ENCODE measurements around the gene SLC26A9. TPM values are rescaled to one million over a fixed set of nuclear protein-coding genes. Genes with fewer than 3 reads are reported as not detected.

SLC26A9 gene
- total and polyA plus RNA-seq, 10 of the 15 experiments (the other 5 are each of a cell fraction or from before 2014, with no cell fraction given) = 0.09 to 0.40 (median 0.17) TPM

DNA sequence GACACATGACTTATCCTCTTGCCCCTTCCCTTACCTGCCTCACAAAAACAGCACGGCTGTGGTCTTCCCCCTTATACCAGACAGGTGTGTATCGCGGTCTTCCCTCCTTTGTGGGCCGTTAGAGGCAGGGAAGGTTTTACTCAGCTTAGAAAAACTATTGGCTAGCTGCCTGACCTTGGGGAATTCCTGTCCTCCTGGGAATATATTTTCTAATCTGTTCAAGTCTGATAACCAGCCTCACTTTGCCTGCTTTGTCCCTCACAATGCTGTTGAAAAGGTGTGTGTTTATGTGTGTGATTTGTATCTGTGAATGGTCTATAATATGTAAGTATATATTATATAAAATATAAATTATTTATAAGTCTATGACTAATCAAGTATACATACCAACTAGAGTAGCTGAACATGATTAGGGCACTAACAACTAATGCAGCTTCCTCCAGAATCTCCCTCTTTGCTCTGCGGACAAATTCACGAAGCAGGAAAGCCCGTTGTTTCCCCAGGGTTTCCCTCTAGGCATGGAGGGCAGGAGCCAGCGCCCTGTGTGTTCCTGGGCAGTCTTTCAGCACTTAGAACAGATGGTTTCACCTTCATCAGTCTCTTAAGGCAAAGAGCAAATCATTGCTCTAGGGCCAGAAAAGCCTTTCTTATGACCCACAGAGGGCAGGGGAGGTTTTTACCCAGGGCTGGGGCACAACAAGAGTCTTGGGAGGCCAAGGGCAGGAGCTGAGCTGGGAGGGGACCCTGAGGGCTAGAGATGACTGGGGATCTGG is 25.6 kb downstream of the SLC26A9 start:
- no peak overlapping the region for H2AFZ ChIP-seq (ENCODE audit: control insufficient read depth, low read depth, low read length)
- ChIA-PET POLR2A (interaction anchor here (0.7 to 1.2 kb wide), 2 partner anchors 241 to 1595 kb away, joined by 3 read pairs; no protein-coding TSS in a partner anchor), SMC1A (ENCODE audit: uncharacterized antibody, unreplicated experiment) (interaction anchor here (0.7 to 4.8 kb wide), 17 partner anchors 10 to 325 kb away, joined by 3 to 110 read pairs (median 4); partner anchors contain the start of gene ELK4), RAD21 (ENCODE audit: unreplicated experiment) (interaction anchor here (0.6 to 6.2 kb wide), 14 partner anchors 10 to 259 kb away, joined by 3 to 158 read pairs (median 4); no protein-coding TSS in a partner anchor), CTCF (interaction anchor here (0.6 to 8.2 kb wide), 33 partner anchors 10 to 326 kb away, joined by 3 to 230 read pairs (median 5); partner anchors contain the start of gene PM20D1)
- no peaks in the 10 kb centered on the region; the same call in 1 of the 2 replicates for H3K4me1 ChIP-seq (ENCODE audit: control insufficient read depth, insufficient read depth, low read length)
- 0 out of 2 replicates have a peak overlapping the region, but pooled peaks have one; percentile 44 for H3K4me2 ChIP-seq (ENCODE audit: control insufficient read depth, insufficient read depth)
- no peak overlapping the region for H3K4me3 ChIP-seq
- H3K9ac ChIP-seq (ENCODE audit: control insufficient read depth, insufficient read depth, low read length) = no peak overlapping the region
- peaks cover 2 to 5% of the 10 kb centered on the region in 2 experiments; a peak in 2 of 4 replicates for H3K27me3 ChIP-seq (replicated peaks in 1 of 2; ENCODE audit: control insufficient read depth in 2 of 2, insufficient read depth in 2 of 2, low read length in 1 of 2)
- DNase-seq (ENCODE audit: low read depth, low spot score) = no peak
- WGBS (ENCODE audit: insufficient coverage, insufficient replicate concordance, low lambda C conversion rate, missing lambda C conversion rate) = 7% methylated on average over 8 of the region's 8 CpGs
- BruUV-seq (replicated peaks) = no TSS peak
- in situ Hi-C loops (cut with MboI) (no loop called here), intact Hi-C loops (cut with micrococcal nuclease; ENCODE audit: unreplicated experiment) (loop anchor here (2.0 to 5.0 kb wide), 3 partner anchors 105 to 260 kb away; partner anchors contain the start of gene SLC41A1)
- H3K27ac ChIP-seq (ENCODE audit: control insufficient read depth, insufficient read depth) = no peak overlapping the region
- H4K20me1 ChIP-seq (ENCODE audit: control insufficient read depth, insufficient read depth) = no peaks in the 10 kb centered on the region
- peak; percentile 40 for ATAC-seq
- H3K36me3 ChIP-seq (ENCODE audit: control insufficient read depth in 2 of 2, insufficient read depth in 2 of 2, low read length in 1 of 2) = no peaks in the 10 kb centered on the region
- FAIRE-seq = no peak
- H3K79me2 ChIP-seq (ENCODE audit: control insufficient read depth, insufficient read depth, low read length) = no peaks in the 10 kb centered on the region
- H3K9me3 ChIP-seq (replicated peaks; ENCODE audit: control insufficient read depth, insufficient read depth, low read length) = no peaks in the 10 kb centered on the region
- TF ChIP-seq STAT3 (IDR thresholded peaks at IDR 0.05; ENCODE audit: low read depth, low read length) = no peak
- TF ChIP-seq NFYB (IDR thresholded peaks at IDR 0.05; ENCODE audit: insufficient read depth, low read depth, low read length) = 0 out of 2 replicates have a peak, but pooled peaks have one; percentile 25
- no peak for TF ChIP-seq RFX5 (IDR thresholded peaks at IDR 0.05; ENCODE audit: low read depth, low read length)
- no peak for TF ChIP-seq SUZ12 (IDR thresholded peaks at IDR 0.05; ENCODE audit: unreplicated experiment)
- TF ChIP-seq KAT2A (conservative IDR thresholded peaks at IDR 0.05; ENCODE audit: control insufficient read depth, low read depth, low read length) = no peak
- TF ChIP-seq MEF2B (IDR thresholded peaks at IDR 0.05; ENCODE audit: partially characterized antibody, poor library complexity, severe bottlenecking) = peak; percentile 70
- 0 out of 2 replicates have a peak, but pooled peaks have one; percentile 12 for TF ChIP-seq IKZF1 (conservative IDR thresholded peaks at IDR 0.05)
- TF ChIP-seq, protein P1, sequence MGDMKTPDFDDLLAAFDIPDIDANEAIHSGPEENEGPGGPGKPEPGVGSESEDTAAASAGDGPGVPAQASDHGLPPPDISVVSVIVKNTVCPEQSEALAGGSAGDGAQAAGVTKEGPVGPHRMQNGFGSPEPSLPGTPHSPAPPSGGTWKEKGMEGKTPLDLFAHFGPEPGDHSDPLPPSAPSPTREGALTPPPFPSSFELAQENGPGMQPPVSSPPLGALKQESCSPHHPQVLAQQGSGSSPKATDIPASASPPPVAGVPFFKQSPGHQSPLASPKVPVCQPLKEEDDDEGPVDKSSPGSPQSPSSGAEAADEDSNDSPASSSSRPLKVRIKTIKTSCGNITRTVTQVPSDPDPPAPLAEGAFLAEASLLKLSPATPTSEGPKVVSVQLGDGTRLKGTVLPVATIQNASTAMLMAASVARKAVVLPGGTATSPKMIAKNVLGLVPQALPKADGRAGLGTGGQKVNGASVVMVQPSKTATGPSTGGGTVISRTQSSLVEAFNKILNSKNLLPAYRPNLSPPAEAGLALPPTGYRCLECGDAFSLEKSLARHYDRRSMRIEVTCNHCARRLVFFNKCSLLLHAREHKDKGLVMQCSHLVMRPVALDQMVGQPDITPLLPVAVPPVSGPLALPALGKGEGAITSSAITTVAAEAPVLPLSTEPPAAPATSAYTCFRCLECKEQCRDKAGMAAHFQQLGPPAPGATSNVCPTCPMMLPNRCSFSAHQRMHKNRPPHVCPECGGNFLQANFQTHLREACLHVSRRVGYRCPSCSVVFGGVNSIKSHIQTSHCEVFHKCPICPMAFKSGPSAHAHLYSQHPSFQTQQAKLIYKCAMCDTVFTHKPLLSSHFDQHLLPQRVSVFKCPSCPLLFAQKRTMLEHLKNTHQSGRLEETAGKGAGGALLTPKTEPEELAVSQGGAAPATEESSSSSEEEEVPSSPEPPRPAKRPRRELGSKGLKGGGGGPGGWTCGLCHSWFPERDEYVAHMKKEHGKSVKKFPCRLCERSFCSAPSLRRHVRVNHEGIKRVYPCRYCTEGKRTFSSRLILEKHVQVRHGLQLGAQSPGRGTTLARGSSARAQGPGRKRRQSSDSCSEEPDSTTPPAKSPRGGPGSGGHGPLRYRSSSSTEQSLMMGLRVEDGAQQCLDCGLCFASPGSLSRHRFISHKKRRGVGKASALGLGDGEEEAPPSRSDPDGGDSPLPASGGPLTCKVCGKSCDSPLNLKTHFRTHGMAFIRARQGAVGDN (IDR thresholded peaks at IDR 0.05) = no peak
- no peak for TF ChIP-seq SIX5 (IDR thresholded peaks at IDR 0.05; ENCODE audit: low read depth, low read length, severe bottlenecking)
- TF ChIP-seq, protein P2, sequence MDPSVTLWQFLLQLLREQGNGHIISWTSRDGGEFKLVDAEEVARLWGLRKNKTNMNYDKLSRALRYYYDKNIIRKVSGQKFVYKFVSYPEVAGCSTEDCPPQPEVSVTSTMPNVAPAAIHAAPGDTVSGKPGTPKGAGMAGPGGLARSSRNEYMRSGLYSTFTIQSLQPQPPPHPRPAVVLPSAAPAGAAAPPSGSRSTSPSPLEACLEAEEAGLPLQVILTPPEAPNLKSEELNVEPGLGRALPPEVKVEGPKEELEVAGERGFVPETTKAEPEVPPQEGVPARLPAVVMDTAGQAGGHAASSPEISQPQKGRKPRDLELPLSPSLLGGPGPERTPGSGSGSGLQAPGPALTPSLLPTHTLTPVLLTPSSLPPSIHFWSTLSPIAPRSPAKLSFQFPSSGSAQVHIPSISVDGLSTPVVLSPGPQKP (IDR thresholded peaks at IDR 0.05; ENCODE audit: low read depth, low read length) = no peak
- TF ChIP-seq RELA (IDR thresholded peaks at IDR 0.05; ENCODE audit: borderline replicate concordance, partially characterized antibody) = peak; percentile 28
- TF ChIP-seq, protein P3, sequence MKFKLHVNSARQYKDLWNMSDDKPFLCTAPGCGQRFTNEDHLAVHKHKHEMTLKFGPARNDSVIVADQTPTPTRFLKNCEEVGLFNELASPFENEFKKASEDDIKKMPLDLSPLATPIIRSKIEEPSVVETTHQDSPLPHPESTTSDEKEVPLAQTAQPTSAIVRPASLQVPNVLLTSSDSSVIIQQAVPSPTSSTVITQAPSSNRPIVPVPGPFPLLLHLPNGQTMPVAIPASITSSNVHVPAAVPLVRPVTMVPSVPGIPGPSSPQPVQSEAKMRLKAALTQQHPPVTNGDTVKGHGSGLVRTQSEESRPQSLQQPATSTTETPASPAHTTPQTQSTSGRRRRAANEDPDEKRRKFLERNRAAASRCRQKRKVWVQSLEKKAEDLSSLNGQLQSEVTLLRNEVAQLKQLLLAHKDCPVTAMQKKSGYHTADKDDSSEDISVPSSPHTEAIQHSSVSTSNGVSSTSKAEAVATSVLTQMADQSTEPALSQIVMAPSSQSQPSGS (IDR thresholded peaks at IDR 0.05; ENCODE audit: low read length) = no peak
- TF ChIP-seq RUNX3 (IDR thresholded peaks at IDR 0.05; ENCODE audit: low read length) = peak; percentile 39; the same call in 1 of the 2 replicates
- TF ChIP-seq NRF1 (conservative IDR thresholded peaks at IDR 0.05; ENCODE audit: low read depth, low read length) = no peak
- TF ChIP-seq FOS (IDR thresholded peaks at IDR 0.05; ENCODE audit: borderline replicate concordance, extremely low read depth, insufficient read length) = no peak
- TF ChIP-seq TARDBP (IDR thresholded peaks at IDR 0.05; ENCODE audit: borderline replicate concordance) = no peak
